Endothelial cell of umbilical vein (primary cell): ENCODE results near the gene NFATC2IP. TPM values are rescaled to one million over a fixed set of nuclear protein-coding genes. Genes with fewer than 3 reads are reported as not detected.

ENCODE experiments used
- BruUV-seq: library from RNA; stranded (reverse); fragments of 400-500 nt; replicated peaks from 2 replicates; lab custom pipeline; 2021; lab: Mats Ljungman, UMichigan
- CTCF ChIA-PET: fragments of 300-600, 350-600 bp; sonication (Branson Sonifier 250); formaldehyde crosslinking; loops from one replicate; lab custom pipeline; 2021; ENCODE audit warnings: antibody characterized with exemption, inconsistent platforms; lab: Charles Lee
- POLR2A ChIA-PET: fragments of 300-600, 350-600 bp; sonication (Branson Sonifier 250); formaldehyde crosslinking; loops from one replicate; lab custom pipeline; 2021; ENCODE audit warnings: antibody characterized with exemption, inconsistent platforms; lab: Charles Lee
- DNase-seq: peaks from one replicate; pipeline ENCODE4 v3.0.0-alpha.2; 2011; ENCODE audit warnings: low read depth, low spot score
- FAIRE-seq: peaks from 2 replicates; lab custom pipeline; 2011; peaks lifted over from hg19 to GRCh38; lab: Jason Lieb, UNC
- H2AFZ ChIP-seq: 2 replicates; pipeline ENCODE4 v1.6.0; 2012; ENCODE audit warnings: low read depth, low read length, control low read depth, inconsistent platforms
- H3K27ac ChIP-seq: 2 replicates; pipeline ENCODE4 v1.5.1; 2011; ENCODE audit warnings: low read depth, mild to moderate bottlenecking, control low read depth, low read length, moderate library complexity; ENCODE audit not compliant: insufficient read depth
- H3K27me3 ChIP-seq, 2 experiments: 2 replicates each; pipeline versions ENCODE4 v1.6.0 to v1.6.1; 2011; ENCODE audit warnings: low read length in 2 of 2, mixed read lengths in 1 of 2; ENCODE audit not compliant: control insufficient read depth in 2 of 2, insufficient read depth in 2 of 2
- H3K36me3 ChIP-seq, 2 experiments: 2 replicates in 1 of 2; 3 replicates in 1 of 2; pipeline ENCODE4 v1.5.1; 2011; ENCODE audit warnings: low read length in 2 of 2, mild to moderate bottlenecking in 1 of 2, moderate library complexity in 1 of 2; ENCODE audit not compliant: control insufficient read depth in 2 of 2, insufficient read depth in 2 of 2; ENCODE audit errors: extremely low read depth in 1 of 2
- H3K4me1 ChIP-seq: 3 replicates; pipeline ENCODE4 v1.5.1; 2011; ENCODE audit warnings: mild to moderate bottlenecking, low read length; ENCODE audit not compliant: control insufficient read depth, insufficient read depth; ENCODE audit errors: extremely low read depth
- H3K4me2 ChIP-seq: 2 replicates; pipeline ENCODE4 v1.6.1; 2011; ENCODE audit warnings: low read length, control low read depth, mixed read lengths; ENCODE audit not compliant: insufficient read depth
- H3K4me3 ChIP-seq, 3 experiments: fragments of 200-600 bp in 1 of 3; sonication (generic), shearing (Covaris generic) in 1 of 3; replicated peaks in 1 of 3; 2 replicates each; pipeline ENCODE4 v1.5.1; 2011 to 2016; ENCODE audit warnings: control low read depth in 3 of 3, low read length in 3 of 3, mild to moderate bottlenecking in 2 of 3, inconsistent platforms in 1 of 3, low read depth in 1 of 3, moderate library complexity in 1 of 3; ENCODE audit not compliant: insufficient read depth in 1 of 3
- H3K79me2 ChIP-seq: 2 replicates; pipeline ENCODE4 v1.6.0; 2012; ENCODE audit warnings: low read length, inconsistent platforms; ENCODE audit not compliant: control insufficient read depth, insufficient read depth
- H3K9ac ChIP-seq: replicated peaks from 2 replicates; pipeline ENCODE3; 2011; ENCODE audit warnings: low read length, control low read depth; ENCODE audit not compliant: insufficient read depth; ENCODE audit errors: extremely low read depth
- H3K9me1 ChIP-seq: replicated peaks from 3 replicates; pipeline ENCODE4 v1.6.0; 2011; ENCODE audit warnings: mild to moderate bottlenecking, low read length; ENCODE audit not compliant: control insufficient read depth, insufficient read depth; ENCODE audit errors: extremely low read depth
- H3K9me3 ChIP-seq: replicated peaks from 2 replicates; pipeline ENCODE4 v1.5.1; 2012; ENCODE audit warnings: low read length, inconsistent platforms; ENCODE audit not compliant: control insufficient read depth, insufficient read depth
- H4K20me1 ChIP-seq: replicated peaks from 2 replicates; pipeline ENCODE3; 2011; ENCODE audit warnings: mild to moderate bottlenecking, low read length; ENCODE audit not compliant: control insufficient read depth, insufficient read depth; ENCODE audit errors: extremely low read depth
- EZH2 ChIP-seq: IDR thresholded peaks from 2 replicates; pipeline ENCODE4 v1.6.1; 2012; ENCODE audit warnings: borderline replicate concordance, low read depth, mild to moderate bottlenecking, moderate library complexity, low read length, inconsistent platforms; ENCODE audit not compliant: severe bottlenecking
- JUN ChIP-seq: IDR thresholded peaks from 2 replicates; pipeline ENCODE4 v1.6.1; 2011; ENCODE audit warnings: borderline replicate concordance, low read depth; ENCODE audit not compliant: insufficient read length, insufficient read depth
- POLR2A ChIP-seq: IDR thresholded peaks from 2 replicates; pipeline ENCODE4 v1.6.1; 2012; ENCODE audit warnings: low read depth, mild to moderate bottlenecking, control low read depth, low read length
- POLR2AphosphoS5 ChIP-seq: IDR thresholded peaks from 2 replicates; pipeline ENCODE4 v1.6.1; 2012; ENCODE audit warnings: low read depth, mild to moderate bottlenecking, control low read depth, low read length, moderate library complexity; ENCODE audit not compliant: insufficient read depth
- dilution Hi-C: fragments of 300-500 bp; cut with MboI; formaldehyde crosslinking; loops from one replicate; pipeline ENCODE4 v1.15.0; 2019; ENCODE audit warnings: low sequenced_read_pairs; ENCODE audit not compliant: extremely low pct_ligation_motif_present
- intact Hi-C: fragments of 100-400 bp; cut with micrococcal nuclease; formaldehyde crosslinking; loops from one replicate; pipeline ENCODE4 v1.10.0; 2022
- polyA plus RNA-seq, 4 experiments: library from polyadenylated mRNA; depleted of rRNA in 3 of 4; stranded (reverse) in 3 of 4; unstranded in 1 of 4; fragments of >200 nt; gene quantifications; 2 replicates each; pipeline versions ENCODE4 v1.2.1 to v1.2.3, GENCODE V29; 2011 to 2012; ENCODE audit warnings: missing spikeins in 1 of 4
- total RNA-seq: library from RNA; stranded (reverse); gene quantifications from 2 replicates; pipeline ENCODE4 v1.2.3, GENCODE V29; 2021
- TF ChIP-seq, protein P1 (sequence below): IDR thresholded peaks from 2 replicates; pipeline ENCODE4 v1.6.1; 2011; ENCODE audit not compliant: insufficient read depth, insufficient read length
- TF ChIP-seq, protein P2 (sequence below), 2 donors: IDR thresholded peaks; 1 replicate in 1 of 2; 2 replicates in 1 of 2; pipeline ENCODE4 v1.5.1; 2011; ENCODE audit warnings: low read length in 2 of 2, mild to moderate bottlenecking in 2 of 2, moderate library complexity in 2 of 2, control low read depth in 1 of 2, inconsistent platforms in 1 of 2, low read depth in 1 of 2; ENCODE audit not compliant: insufficient read depth in 1 of 2; ENCODE audit errors: extremely low read depth in 1 of 2

Gene NFATC2IP
- total and polyA plus RNA-seq, 2 donors (not counting 3 experiments of a cell fraction or from before 2014, with no cell fraction given) = 64.1 to 69.6 TPM

DNA sequence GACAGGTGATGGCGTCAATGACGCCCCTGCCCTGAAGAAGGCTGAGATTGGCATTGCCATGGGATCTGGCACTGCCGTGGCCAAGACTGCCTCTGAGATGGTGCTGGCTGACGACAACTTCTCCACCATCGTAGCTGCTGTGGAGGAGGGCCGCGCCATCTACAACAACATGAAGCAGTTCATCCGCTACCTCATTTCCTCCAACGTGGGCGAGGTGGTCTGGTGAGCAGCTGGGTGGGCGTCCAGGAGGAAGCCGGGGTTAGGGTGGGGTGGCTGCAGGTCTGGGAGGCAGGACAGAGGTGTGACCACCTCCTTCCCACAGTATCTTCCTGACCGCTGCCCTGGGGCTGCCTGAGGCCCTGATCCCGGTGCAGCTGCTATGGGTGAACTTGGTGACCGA lies 48.9 kb upstream of the NFATC2IP start:
- dilution Hi-C loops = no loop called here
- Histone ChIP-seq H4K20me1 (no peaks in the 10 kb centered on the region), H3K27ac (no peak overlapping the region), H3K4me1 (no peaks in the 10 kb centered on the region), H3K4me3 (no peak overlapping the region), H3K9me3 (no peaks in the 10 kb centered on the region), H3K4me2 (no peak overlapping the region), H3K36me3 (peaks cover 0 to 6% of the 10 kb centered on the region in 2 experiments), H3K9me1 (no peaks in the 10 kb centered on the region), H3K79me2 (no peaks in the 10 kb centered on the region), H3K27me3 (no peaks in the 10 kb centered on the region), H3K9ac (no peak overlapping the region), H2AFZ (no peak overlapping the region)
- BruUV-seq = no TSS peak
- intact Hi-C loops = no loop called here
- ChIA-PET POLR2A (no interaction called here), CTCF (no interaction called here)
- no peak for DNase-seq
- TF ChIP-seq, protein P1, sequence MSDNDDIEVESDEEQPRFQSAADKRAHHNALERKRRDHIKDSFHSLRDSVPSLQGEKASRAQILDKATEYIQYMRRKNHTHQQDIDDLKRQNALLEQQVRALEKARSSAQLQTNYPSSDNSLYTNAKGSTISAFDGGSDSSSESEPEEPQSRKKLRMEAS = no peak
- no peak for TF ChIP-seq JUN
- no peak for TF ChIP-seq EZH2
- TF ChIP-seq POLR2A = no peak
- no peak for TF ChIP-seq POLR2AphosphoS5
- TF ChIP-seq, protein P2, sequence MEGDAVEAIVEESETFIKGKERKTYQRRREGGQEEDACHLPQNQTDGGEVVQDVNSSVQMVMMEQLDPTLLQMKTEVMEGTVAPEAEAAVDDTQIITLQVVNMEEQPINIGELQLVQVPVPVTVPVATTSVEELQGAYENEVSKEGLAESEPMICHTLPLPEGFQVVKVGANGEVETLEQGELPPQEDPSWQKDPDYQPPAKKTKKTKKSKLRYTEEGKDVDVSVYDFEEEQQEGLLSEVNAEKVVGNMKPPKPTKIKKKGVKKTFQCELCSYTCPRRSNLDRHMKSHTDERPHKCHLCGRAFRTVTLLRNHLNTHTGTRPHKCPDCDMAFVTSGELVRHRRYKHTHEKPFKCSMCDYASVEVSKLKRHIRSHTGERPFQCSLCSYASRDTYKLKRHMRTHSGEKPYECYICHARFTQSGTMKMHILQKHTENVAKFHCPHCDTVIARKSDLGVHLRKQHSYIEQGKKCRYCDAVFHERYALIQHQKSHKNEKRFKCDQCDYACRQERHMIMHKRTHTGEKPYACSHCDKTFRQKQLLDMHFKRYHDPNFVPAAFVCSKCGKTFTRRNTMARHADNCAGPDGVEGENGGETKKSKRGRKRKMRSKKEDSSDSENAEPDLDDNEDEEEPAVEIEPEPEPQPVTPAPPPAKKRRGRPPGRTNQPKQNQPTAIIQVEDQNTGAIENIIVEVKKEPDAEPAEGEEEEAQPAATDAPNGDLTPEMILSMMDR (IDR thresholded peaks at IDR 0.05; ENCODE audit: extremely low read depth in 1 of 2, insufficient read depth in 1 of 2, low read depth in 1 of 2, low read length in 2 of 2) = no peak
- no peak for FAIRE-seq
